Stimulated activated CD8-positive, alpha-beta memory T cell treated with anti-CD3 and anti-CD28 coated beads, Interleukin-15, amount 100 ng/mL, for 48 hours (primary cell): ENCODE data around the gene PDZD7.

Experiments
- DNase-seq, 2 donors: peaks; one replicate each; pipeline ENCODE4 v3.0.0-alpha.2; 2020; ENCODE audit warnings: low read depth in 2 of 2

The PDZD7 gene

GRCh38 chr10:100968062-100968736, 62.7 kb downstream of the PDZD7 start:
- no peak for DNase-seq

- DNase-seq: no peak
Observed at GRCh38 chr10:100967332-100967731, 63.6 kb downstream of the PDZD7 start.

- no peak for DNase-seq
Observed at GRCh38 chr10:100966887-100967286, 64.0 kb downstream of the PDZD7 start.

GRCh38 chr10:100965820-100966219, 65.1 kb downstream of the PDZD7 start:
- no peak for DNase-seq

GRCh38 chr10:100963826-100964225, 67.1 kb downstream of the PDZD7 start:
- no peak for DNase-seq

- DNase-seq: no peak
Observed at GRCh38 chr10:100962351-100963080, 68.4 kb downstream of the PDZD7 start.

GRCh38 chr10:100960251-100960650, 70.7 kb downstream of the PDZD7 start:
- no peak for DNase-seq
